ENCODE data around the gene ING3.

ING3 gene

GRCh38 chr7:121023194-121023593 is 72.6 kb downstream of the ING3 start:
- no peak overlapping the region for H3K4me3 ChIP-seq (ENCODE audit: control insufficient read depth, low read depth, low read length)
- no peak for DNase-seq (ENCODE audit: low read depth)
- no peak for TF ChIP-seq CTCF (conservative IDR thresholded peaks at IDR 0.05; ENCODE audit: control insufficient read depth, insufficient read depth, low read depth, low read length)

GRCh38 chr7:121023683-121024511 is 73.3 kb downstream of the ING3 start:
- no peak overlapping the region for H3K4me3 ChIP-seq (ENCODE audit: control insufficient read depth, low read depth, low read length)
- TF ChIP-seq CTCF (conservative IDR thresholded peaks at IDR 0.05; ENCODE audit: control insufficient read depth, insufficient read depth, low read depth, low read length): no peak
- DNase-seq (ENCODE audit: low read depth): peak; percentile 53

DNA sequence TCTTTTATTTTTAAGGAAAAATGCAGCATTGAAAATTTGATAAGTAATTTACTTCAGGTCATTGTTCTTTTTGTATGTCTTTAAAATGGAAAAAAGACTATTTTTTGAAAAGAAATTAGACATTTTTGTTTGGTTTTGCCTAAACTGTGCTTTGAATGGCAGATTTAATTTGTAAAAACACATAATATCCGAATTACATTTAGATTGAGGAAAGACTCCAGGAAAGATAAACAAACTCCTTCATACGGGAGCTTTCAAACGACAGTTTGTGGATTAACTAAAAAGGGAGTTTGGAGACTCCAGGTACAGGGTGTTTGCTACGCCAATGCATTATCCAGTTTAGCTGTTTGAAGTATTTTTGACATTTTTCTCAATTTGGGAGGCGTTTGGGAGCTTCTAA is 74.0 kb downstream of the ING3 start:
- no peak overlapping the region for H3K4me3 ChIP-seq (ENCODE audit: control insufficient read depth, low read depth, low read length)
- DNase-seq (ENCODE audit: low read depth): no peak
- no peak for TF ChIP-seq CTCF (conservative IDR thresholded peaks at IDR 0.05; ENCODE audit: control insufficient read depth, insufficient read depth, low read depth, low read length)

- no peak for DNase-seq (ENCODE audit: low read depth)
- H3K4me3 ChIP-seq (ENCODE audit: control insufficient read depth, low read depth, low read length): no peak overlapping the region
- no peak for TF ChIP-seq CTCF (conservative IDR thresholded peaks at IDR 0.05; ENCODE audit: control insufficient read depth, insufficient read depth, low read depth, low read length)
Observed at GRCh38 chr7:121026159-121026558, 75.6 kb downstream of the ING3 start.

DNA sequence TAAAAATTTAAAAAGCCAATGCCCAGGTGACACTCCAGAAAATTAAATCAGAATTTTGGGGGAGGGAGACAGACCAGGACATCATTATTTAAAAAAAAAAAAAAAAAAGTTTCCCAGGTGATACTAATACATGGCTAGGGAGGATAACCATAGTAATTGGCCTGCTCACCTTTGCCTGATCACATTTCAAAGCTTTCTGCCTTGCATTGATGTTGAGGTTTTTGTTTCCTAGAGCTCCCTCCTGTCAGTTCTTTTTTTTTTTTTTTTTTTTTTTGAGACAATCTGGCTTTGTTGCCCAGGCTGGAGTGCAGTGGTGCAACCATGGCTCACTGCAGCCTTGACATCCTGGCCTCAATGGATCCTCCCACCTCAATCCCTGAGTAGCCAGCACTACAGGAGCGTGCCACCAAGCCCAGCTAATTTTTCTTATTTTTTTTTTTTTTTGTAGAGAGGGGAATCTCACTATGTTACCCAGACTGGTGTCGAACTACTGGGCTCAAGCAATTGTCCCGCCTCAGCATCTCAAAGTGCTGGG is 76.1 kb downstream of the ING3 start:
- DNase-seq (ENCODE audit: low read depth): no peak
- TF ChIP-seq CTCF (conservative IDR thresholded peaks at IDR 0.05; ENCODE audit: control insufficient read depth, insufficient read depth, low read depth, low read length): no peak
- H3K4me3 ChIP-seq (ENCODE audit: control insufficient read depth, low read depth, low read length): no peak overlapping the region

Measured in fibroblast of mammary gland (primary cell).